Activated CD8-positive, alpha-beta T cell treated with anti-CD3 and anti-CD28 coated beads for 36 hours (primary cell): Measurements from ENCODE around the gene KCNH4. TPM values are rescaled to one million over a fixed set of nuclear protein-coding genes. Genes with fewer than 3 reads are reported as not detected.
A peak's percentile ranks its signal among the peaks of the same experiment; 100 is the strongest.

Experiments
- ATAC-seq: fragments of 200-7000 bp; cut with Tn5 transposase; one replicate; pipeline ENCODE4 v1.10.0; 2021; ENCODE audit warnings: mild to moderate bottlenecking, moderate library complexity
- CTCF ChIA-PET: fragments of 350-600 bp; sonication (Branson Sonifier 250); formaldehyde crosslinking; loops from one replicate; lab custom pipeline; 2021; ENCODE audit warnings: antibody characterized with exemption; lab: Charles Lee
- POLR2A ChIA-PET: fragments of 350-600 bp; sonication (Branson Sonifier 250); formaldehyde crosslinking; loops from one replicate; lab custom pipeline; 2021; ENCODE audit warnings: antibody characterized with exemption; lab: Charles Lee
- DNase-seq: peaks from one replicate; pipeline ENCODE4 v3.0.0-alpha.2; 2020
- H3K27ac Mint-ChIP-seq: one replicate; pipeline ENCODE4 v1.8.0; 2021; ENCODE audit warnings: mild to moderate bottlenecking, mixed read lengths
- H3K27me3 Mint-ChIP-seq: one replicate; pipeline ENCODE4 v1.8.0; 2021; ENCODE audit warnings: mixed read lengths
- H3K36me3 Mint-ChIP-seq: one replicate; pipeline ENCODE4 v1.8.0; 2021; ENCODE audit warnings: low read depth, mixed read lengths
- H3K4me1 Mint-ChIP-seq: one replicate; pipeline ENCODE4 v1.8.0; 2021; ENCODE audit warnings: low read depth, mixed read lengths
- H3K4me3 Mint-ChIP-seq: one replicate; pipeline ENCODE4 v1.8.0; 2021; ENCODE audit warnings: mild to moderate bottlenecking, moderate library complexity, mixed read lengths
- H3K9me3 Mint-ChIP-seq: one replicate; pipeline ENCODE4 v1.8.0; 2021; ENCODE audit warnings: mixed read lengths
- CTCF ChIP-seq: fragments of 200-600 bp; IDR thresholded peaks from one replicate; pipeline ENCODE4 v1.8.0; 2022; ENCODE audit warnings: antibody characterized with exemption, mild to moderate bottlenecking
- intact Hi-C: fragments of 100-400 bp; cut with micrococcal nuclease; formaldehyde crosslinking; loops from one replicate; pipeline ENCODE4 v1.10.0; 2022
- total RNA-seq, 2 experiments: library from RNA; stranded (reverse); gene quantifications; one replicate each; pipeline ENCODE4 v1.2.3, GENCODE V29; 2021

Gene KCNH4
- total RNA-seq, 2 experiments from 2014 or later, result 0.38 to 0.43 TPM

- Mint-ChIP-seq H3K9me3 (no peaks in the 10 kb centered on the region), H3K36me3 (no peaks in the 10 kb centered on the region), H3K4me3 (peak overlapping the region; percentile 82), H3K27me3 (peaks cover 21% of the 10 kb centered on the region), H3K4me1 (peaks cover 43% of the 10 kb centered on the region), H3K27ac (peak overlapping the region; percentile 75)
- no peak for ATAC-seq
- TF ChIP-seq CTCF, result no peak
- no peak for DNase-seq
- intact Hi-C loops, result no loop called here
- POLR2A ChIA-PET, result interaction anchor here (1.0 to 1.6 kb wide), 5 partner anchors 11 to 206 kb away, joined by 3 to 5 read pairs (median 4); partner anchors contain the start of genes GHDC, STAT5A and STAT5B
- CTCF ChIA-PET, result interaction anchor here (0.5 to 4.9 kb wide), 11 partner anchors 10 to 344 kb away, joined by 3 to 28 read pairs (median 3); partner anchors contain the start of genes GHDC and KAT2A
These were observed 2.2 kb upstream of the KCNH4 start for GRCh38 chr17:42182927-42183734.

- H3K4me1 Mint-ChIP-seq, result peaks cover 43% of the 10 kb centered on the region
- H3K27ac Mint-ChIP-seq, result no peak overlapping the region
- H3K27me3 Mint-ChIP-seq, result peaks cover 21% of the 10 kb centered on the region
- no peak for DNase-seq
- intact Hi-C loops, result no loop called here
- no peaks in the 10 kb centered on the region for H3K9me3 Mint-ChIP-seq
- ATAC-seq, result no peak
- POLR2A ChIA-PET, result interaction anchor here (0.9 to 2.3 kb wide), 5 partner anchors 8 to 131 kb away, joined by 3 to 9 read pairs (median 5); partner anchors contain the start of gene GHDC
- H3K4me3 Mint-ChIP-seq, result peak overlapping the region; percentile 59
- CTCF ChIA-PET, result interaction anchor here (0.5 to 4.9 kb wide), 22 partner anchors 8 to 493 kb away, joined by 3 to 28 read pairs (median 4); partner anchors contain the start of genes DHX58, DNAJC7, EIF1 and GHDC
- no peak for TF ChIP-seq CTCF
- no peaks in the 10 kb centered on the region for H3K36me3 Mint-ChIP-seq
These were observed 887 bp upstream of the KCNH4 start for GRCh38 chr17:42181851-42182207.

GRCh38 chr17:42180411-42180921, 476 bp downstream of the KCNH4 start:
- DNase-seq (no peak), ATAC-seq (no peak)
- no peaks in the 10 kb centered on the region for H3K9me3 Mint-ChIP-seq
- no peaks in the 10 kb centered on the region for H3K36me3 Mint-ChIP-seq
- H3K4me3 Mint-ChIP-seq, result peak overlapping the region; percentile 49
- ChIA-PET CTCF (interaction anchor here (0.6 to 4.9 kb wide), 13 partner anchors 15 to 226 kb away, joined by 3 to 28 read pairs (median 3); partner anchors contain the start of genes DHX58, GHDC and KAT2A), POLR2A (interaction anchor here (0.6 to 2.3 kb wide), 6 partner anchors 10 to 109 kb away, joined by 3 to 9 read pairs (median 4); partner anchors contain the start of gene GHDC)
- peaks cover 21% of the 10 kb centered on the region for H3K27me3 Mint-ChIP-seq
- intact Hi-C loops, result no loop called here
- H3K4me1 Mint-ChIP-seq, result peaks cover 43% of the 10 kb centered on the region
- no peak overlapping the region for H3K27ac Mint-ChIP-seq
- no peak for TF ChIP-seq CTCF

- Mint-ChIP-seq H3K4me3 (peak overlapping the region; percentile 49), H3K27ac (no peak overlapping the region), H3K27me3 (peaks cover 21% of the 10 kb centered on the region), H3K4me1 (peaks cover 41% of the 10 kb centered on the region), H3K9me3 (no peaks in the 10 kb centered on the region), H3K36me3 (no peaks in the 10 kb centered on the region)
- DNase-seq (peak; percentile 51), ATAC-seq (no peak)
- ChIA-PET POLR2A (interaction anchor here (1.1 to 2.5 kb wide), 5 partner anchors 12 to 109 kb away, joined by 3 to 7 read pairs (median 5); partner anchors contain the start of gene GHDC), CTCF (interaction anchor here (0.6 to 4.9 kb wide), 9 partner anchors 15 to 226 kb away, joined by 3 to 28 read pairs (median 4); partner anchors contain the start of genes DHX58, GHDC and KAT2A)
- intact Hi-C loops, result no loop called here
- TF ChIP-seq CTCF, result no peak
These were observed 981 bp downstream of the KCNH4 start for GRCh38 chr17:42179911-42180410.
